Muscle layer of colon (tissue), 2 donors: ENCODE results near the gene GALNT15.
A peak's percentile ranks its signal among the peaks of the same experiment; 100 is the strongest.

Experiments
- H3K27ac ChIP-seq: one replicate; pipeline ENCODE4 v1.7.0; 2013; ENCODE audit warnings: low read depth, mild to moderate bottlenecking, low read length, moderate library complexity
- H3K27me3 ChIP-seq, 2 donors: one replicate each; pipeline ENCODE4 v1.7.0; 2013; ENCODE audit warnings: low read length in 2 of 2, mild to moderate bottlenecking in 2 of 2; ENCODE audit not compliant: insufficient read depth in 2 of 2, control insufficient read depth in 1 of 2
- H3K36me3 ChIP-seq: one replicate; pipeline ENCODE4 v1.7.0; 2013; ENCODE audit warnings: mild to moderate bottlenecking, low read length; ENCODE audit not compliant: insufficient read depth
- H3K4me1 ChIP-seq: one replicate; pipeline ENCODE4 v1.7.0; 2013; ENCODE audit warnings: mild to moderate bottlenecking, low read length; ENCODE audit not compliant: insufficient read depth
- H3K4me3 ChIP-seq, 2 donors: one replicate each; pipeline ENCODE4 v1.7.0; 2013; ENCODE audit warnings: low read length in 2 of 2, low read depth in 1 of 2, mild to moderate bottlenecking in 1 of 2, moderate library complexity in 1 of 2
- H3K9ac ChIP-seq: one replicate; pipeline ENCODE4 v1.7.0; 2013; ENCODE audit warnings: low read length
- H3K9me3 ChIP-seq: one replicate; pipeline ENCODE4 v1.7.0; 2013; ENCODE audit warnings: mild to moderate bottlenecking, low read length
- donor health status: abdominal sarcoma.
- donor health status: Adenocarcinoma of cecum.

The GALNT15 gene

DNA sequence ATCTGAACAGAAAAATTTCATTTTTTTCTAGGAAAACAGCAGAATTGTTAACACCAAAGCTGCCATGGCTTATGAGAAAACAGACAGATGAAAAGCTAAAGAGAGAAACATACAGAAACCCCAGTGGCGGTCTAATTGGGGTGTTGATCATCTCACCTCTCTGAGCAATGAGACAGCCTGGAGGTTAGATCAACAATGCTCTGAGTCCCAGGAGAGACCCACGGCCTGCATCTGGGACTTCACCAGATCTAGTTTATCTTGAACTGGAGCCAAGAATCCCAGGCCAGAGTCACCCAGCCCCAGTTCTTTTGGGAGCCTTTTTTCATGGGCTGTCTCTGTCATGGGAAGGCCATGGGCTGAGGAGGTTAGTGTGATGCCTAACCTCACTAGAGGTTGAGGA, 3.5 kb upstream of the GALNT15 start:
- Histone ChIP-seq H3K9ac (no peak overlapping the region), H3K27me3 (peaks cover 0 to 6% of the 10 kb centered on the region in 2 donors), H3K4me1 (peaks cover 20% of the 10 kb centered on the region), H3K27ac (no peak overlapping the region), H3K9me3 (no peaks in the 10 kb centered on the region), H3K4me3 (no peak overlapping the region), H3K36me3 (no peaks in the 10 kb centered on the region)

DNA sequence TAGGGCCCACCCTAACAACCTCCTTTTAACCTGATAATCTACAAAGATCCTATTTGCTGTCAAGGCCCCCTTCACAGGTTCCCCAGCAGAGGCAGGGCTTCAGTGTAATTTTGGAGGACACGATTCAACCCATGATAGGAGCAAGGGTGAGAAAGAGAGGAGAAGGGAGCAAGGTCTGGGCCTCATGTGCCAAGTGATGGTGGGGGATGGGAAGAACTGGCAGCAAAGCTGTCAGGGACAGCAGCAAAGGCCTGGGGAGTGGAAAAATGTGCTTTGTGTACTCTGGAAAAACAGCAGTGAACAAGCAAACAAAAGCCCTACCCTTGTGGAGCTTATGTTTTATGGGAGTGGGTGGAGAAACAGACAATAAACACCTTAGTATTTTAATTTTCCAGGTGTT, 2.7 kb upstream of the GALNT15 start:
- Histone ChIP-seq H3K27me3 (peaks cover 0 to 1% of the 10 kb centered on the region in 2 donors), H3K4me1 (peaks cover 20% of the 10 kb centered on the region), H3K9ac (no peak overlapping the region), H3K27ac (no peak overlapping the region), H3K36me3 (no peaks in the 10 kb centered on the region), H3K9me3 (no peaks in the 10 kb centered on the region), H3K4me3 (no peak overlapping the region)

DNA sequence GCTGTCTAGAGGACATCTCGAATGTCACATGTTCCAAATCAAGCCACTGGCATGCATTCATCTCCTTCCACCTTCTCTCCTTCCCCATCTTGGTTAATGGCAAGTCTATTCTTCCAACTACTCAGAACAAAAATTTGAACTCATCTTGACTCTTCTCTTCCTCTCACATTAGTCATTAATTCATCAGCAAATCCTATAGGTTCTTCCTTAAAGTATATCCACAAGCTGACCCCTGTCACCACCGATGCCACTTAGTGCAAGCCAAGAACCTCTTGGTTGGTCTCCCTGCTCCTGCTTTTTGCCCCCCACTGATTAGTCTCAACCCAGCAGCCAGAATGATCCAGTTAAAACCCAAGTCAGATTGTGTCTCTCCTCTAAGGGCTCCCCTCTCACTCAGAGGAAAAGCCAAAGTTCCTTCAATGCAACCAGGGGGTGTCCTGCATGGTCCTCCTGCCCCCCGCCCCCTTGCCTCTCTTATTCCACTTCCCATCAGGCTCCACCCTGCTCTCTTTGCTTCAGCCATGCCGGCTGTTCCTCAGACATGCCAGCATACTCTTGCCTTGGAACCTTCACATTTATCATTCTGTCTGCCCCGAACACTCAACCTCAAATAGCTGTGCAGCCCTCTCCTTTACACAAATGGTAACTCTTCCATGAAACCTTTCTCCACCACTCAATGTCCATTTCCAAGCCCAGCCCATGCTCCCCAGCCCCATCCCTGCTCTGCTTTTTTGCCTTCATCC, 1.0 kb upstream of the GALNT15 start:
- no peaks in the 10 kb centered on the region for H3K36me3 ChIP-seq
- no peaks in the 10 kb centered on the region for H3K9me3 ChIP-seq
- no peak overlapping the region for H3K27ac ChIP-seq
- H3K4me3 ChIP-seq: no peak overlapping the region
- no peak overlapping the region for H3K9ac ChIP-seq
- H3K4me1 ChIP-seq: peaks cover 27% of the 10 kb centered on the region
- no peaks in the 10 kb centered on the region for H3K27me3 ChIP-seq

DNA sequence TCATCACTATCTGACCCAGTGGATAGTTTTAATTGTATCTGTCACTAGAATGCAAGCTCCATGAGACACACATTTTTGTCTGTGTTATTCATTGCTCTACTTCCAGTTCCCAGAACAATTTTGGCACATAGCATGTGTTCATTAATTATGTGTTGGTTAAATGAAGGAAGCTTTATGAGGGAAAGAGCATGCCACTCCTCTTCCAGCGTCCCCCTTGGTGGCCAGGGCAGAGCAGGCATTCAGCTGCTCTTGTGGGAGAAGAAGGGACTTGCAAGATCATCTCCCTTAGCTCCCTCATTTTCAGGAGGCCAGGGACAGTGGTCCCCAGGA, 489 bp upstream of the GALNT15 start:
- peak overlapping the region in 1 of 2 donors; percentile 1 for H3K4me3 ChIP-seq
- H3K36me3 ChIP-seq: no peaks in the 10 kb centered on the region
- no peaks in the 10 kb centered on the region for H3K9me3 ChIP-seq
- H3K4me1 ChIP-seq: peaks cover 31% of the 10 kb centered on the region
- no peaks in the 10 kb centered on the region for H3K27me3 ChIP-seq
- no peak overlapping the region for H3K9ac ChIP-seq
- H3K27ac ChIP-seq: no peak overlapping the region

DNA sequence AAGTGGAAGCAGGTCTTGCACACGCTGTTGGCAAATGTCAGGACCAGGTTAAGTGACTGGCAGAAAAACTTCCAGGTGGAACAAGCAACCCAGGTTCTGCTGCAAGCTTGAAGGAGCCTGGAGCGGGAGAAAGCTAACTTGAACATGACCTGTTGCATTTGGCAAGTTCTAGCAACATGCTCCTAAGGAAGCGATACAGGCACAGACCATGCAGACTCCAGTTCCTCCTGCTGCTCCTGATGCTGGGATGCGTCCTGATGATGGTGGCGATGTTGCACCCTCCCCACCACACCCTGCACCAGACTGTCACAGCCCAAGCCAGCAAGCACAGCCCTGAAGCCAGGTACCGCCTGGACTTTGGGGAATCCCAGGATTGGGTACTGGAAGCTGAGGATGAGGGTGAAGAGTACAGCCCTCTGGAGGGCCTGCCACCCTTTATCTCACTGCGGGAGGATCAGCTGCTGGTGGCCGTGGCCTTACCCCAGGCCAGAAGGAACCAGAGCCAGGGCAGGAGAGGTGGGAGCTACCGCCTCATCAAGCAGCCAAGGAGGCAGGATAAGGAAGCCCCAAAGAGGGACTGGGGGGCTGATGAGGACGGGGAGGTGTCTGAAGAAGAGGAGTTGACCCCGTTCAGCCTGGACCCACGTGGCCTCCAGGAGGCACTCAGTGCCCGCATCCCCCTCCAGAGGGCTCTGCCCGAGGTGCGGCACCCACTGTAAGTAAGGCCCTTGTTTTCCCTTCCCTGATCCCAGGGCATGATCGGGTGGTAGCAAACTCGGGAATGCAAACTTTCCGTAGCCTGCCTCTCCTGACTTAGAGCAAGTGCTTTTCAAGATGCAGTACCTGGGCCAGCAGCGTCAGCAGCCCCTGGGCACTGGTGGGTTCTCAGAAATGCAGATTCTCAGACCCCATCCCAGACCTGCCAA, 759 bp downstream of the GALNT15 start:
- Histone ChIP-seq H3K27me3 (no peaks in the 10 kb centered on the region), H3K4me1 (peaks cover 31% of the 10 kb centered on the region), H3K36me3 (no peaks in the 10 kb centered on the region), H3K27ac (peak overlapping the region; percentile 16), H3K4me3 (peak overlapping the region in 1 of 2 donors; percentile 1), H3K9me3 (no peaks in the 10 kb centered on the region), H3K9ac (peak overlapping the region; percentile 1)

DNA sequence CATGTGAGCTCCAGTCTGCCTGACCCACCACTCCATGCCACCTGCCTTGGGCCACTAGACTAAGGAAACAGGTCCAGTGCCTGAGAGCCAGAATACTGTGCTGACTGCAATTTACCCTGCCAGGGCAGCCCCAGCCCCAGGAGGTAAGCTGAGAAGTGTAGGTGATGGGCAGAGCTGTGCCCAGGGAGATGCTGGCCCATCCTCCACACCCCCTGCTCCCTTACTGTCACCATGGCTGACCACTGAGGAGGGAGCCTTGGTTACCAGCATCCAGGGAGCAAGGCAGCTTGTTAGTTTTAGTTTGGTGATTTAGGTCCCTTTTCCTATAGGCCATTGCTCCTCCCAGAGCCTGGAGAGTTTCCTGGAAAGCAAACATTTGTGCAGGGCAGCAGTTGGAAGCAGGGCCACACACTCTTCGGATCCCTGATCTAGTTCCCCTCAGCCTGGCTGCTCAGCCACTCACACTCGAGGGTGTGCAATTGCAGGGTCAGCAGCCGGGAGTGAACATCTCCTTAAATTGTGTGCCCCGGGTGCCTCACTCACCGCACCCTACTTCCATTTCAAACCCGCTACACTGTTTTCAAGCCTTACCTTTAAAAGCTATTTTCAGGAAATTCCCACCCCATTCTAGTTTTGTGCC, 2.0 kb downstream of the GALNT15 start:
- Histone ChIP-seq H3K4me3 (peak overlapping the region in 1 of 2 donors; percentile 11), H3K9me3 (no peaks in the 10 kb centered on the region), H3K4me1 (peaks cover 31% of the 10 kb centered on the region), H3K36me3 (no peaks in the 10 kb centered on the region), H3K27ac (no peak overlapping the region), H3K9ac (no peak overlapping the region), H3K27me3 (no peaks in the 10 kb centered on the region)

DNA sequence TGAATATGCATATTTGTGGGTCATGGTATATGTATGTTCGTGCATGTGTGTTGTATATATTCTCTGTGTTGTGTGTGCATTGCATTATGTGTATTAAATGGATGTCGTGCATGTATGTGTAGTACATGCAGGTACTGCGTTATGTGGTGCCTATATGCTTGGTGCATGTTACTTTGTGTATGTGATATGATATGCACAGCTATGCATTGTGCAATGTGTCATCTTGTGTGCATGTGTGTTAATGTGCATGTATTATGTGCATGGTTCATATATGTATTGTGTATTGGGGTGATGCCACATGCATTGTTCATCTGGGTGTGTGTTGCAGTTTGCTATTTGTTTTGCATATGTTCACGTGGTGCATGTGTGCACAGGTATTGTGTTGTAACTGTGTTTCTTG, 2.9 kb downstream of the GALNT15 start:
- no peaks in the 10 kb centered on the region for H3K9me3 ChIP-seq
- no peaks in the 10 kb centered on the region for H3K27me3 ChIP-seq
- H3K27ac ChIP-seq: no peak overlapping the region
- H3K9ac ChIP-seq: no peak overlapping the region
- H3K36me3 ChIP-seq: no peaks in the 10 kb centered on the region
- H3K4me1 ChIP-seq: peaks cover 31% of the 10 kb centered on the region
- peak overlapping the region in 1 of 2 donors; percentile 11 for H3K4me3 ChIP-seq

DNA sequence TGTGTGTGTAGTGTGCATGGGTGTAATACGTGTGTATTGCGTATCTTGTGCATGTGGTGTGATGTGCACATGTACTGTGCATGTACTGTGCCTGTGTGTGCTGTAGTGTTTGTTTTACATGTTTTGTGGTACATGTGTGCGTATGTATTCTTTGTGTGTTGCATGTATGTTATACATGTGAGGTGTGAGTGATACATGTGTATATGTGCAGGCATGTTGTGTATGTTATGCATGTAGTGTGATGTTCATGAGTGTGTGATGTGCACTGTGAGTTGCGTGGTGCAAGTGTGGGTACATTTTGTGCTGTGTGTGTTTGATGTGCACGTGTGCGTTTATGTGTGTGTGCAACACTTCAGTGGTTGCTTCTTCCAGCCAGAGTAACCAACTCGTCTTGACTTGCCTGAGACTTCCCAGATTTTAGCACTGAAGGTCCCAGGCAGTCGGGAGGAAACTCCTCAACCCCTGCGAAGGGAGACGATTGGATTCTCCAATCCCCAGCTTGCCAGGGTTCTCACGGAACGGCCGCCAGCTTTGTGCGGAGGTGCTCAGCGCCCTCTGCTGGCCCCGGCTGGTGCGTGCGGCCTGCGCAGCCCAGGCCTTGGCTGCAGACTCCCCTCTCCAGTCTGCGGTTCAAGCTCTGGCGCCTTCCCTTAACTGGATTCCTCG, 3.6 kb downstream of the GALNT15 start:
- Histone ChIP-seq H3K4me1 (peaks cover 31% of the 10 kb centered on the region), H3K9me3 (no peaks in the 10 kb centered on the region), H3K9ac (no peak overlapping the region), H3K27me3 (no peaks in the 10 kb centered on the region), H3K36me3 (no peaks in the 10 kb centered on the region), H3K4me3 (peak overlapping the region in 1 of 2 donors; percentile 11), H3K27ac (no peak overlapping the region)

DNA sequence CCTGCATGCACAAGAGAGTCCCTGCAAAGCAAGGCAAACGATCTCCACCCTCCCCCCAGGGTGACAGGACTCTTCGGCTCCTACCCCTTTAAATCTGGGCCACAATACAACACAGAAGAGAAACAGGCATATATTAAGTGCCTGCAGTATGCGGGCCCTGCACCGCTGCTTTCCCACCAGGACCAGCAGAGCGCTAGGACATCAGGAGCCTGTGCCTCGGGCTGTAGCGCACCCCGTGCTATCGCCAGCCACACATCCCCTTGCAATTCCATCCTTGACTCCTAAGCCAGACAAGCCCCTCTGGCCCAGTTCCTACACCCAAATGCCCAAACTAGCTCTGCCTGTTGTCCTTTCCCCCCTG, 4.1 kb downstream of the GALNT15 start:
- Histone ChIP-seq H3K27me3 (no peaks in the 10 kb centered on the region), H3K27ac (no peak overlapping the region), H3K4me1 (peaks cover 31% of the 10 kb centered on the region), H3K36me3 (no peaks in the 10 kb centered on the region), H3K9me3 (no peaks in the 10 kb centered on the region), H3K9ac (no peak overlapping the region), H3K4me3 (peak overlapping the region in 1 of 2 donors; percentile 11)

DNA sequence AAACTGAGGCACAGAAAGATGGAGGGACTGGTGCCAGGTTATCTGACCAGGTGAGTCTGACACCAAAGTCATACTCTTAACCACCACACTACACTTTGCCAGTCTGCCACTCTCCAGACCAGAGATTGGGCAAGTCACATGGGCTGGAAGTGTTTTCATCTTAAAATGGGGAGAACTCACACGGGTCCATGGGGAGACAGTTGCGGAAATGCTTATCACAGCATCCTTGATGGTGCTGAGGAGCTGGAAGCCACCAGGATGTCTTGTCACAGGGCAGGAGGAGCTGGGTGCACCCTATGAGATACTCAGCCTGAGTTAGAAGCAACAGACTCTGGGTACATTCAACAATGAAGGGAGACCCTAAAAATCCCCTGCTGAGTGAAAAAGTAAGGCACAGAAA, 4.8 kb downstream of the GALNT15 start:
- no peak overlapping the region for H3K9ac ChIP-seq
- H3K9me3 ChIP-seq: no peaks in the 10 kb centered on the region
- peaks cover 31% of the 10 kb centered on the region for H3K4me1 ChIP-seq
- H3K27me3 ChIP-seq: no peaks in the 10 kb centered on the region
- H3K4me3 ChIP-seq: no peak overlapping the region
- no peak overlapping the region for H3K27ac ChIP-seq
- no peaks in the 10 kb centered on the region for H3K36me3 ChIP-seq
